GM10266 (cell line): ENCODE measurements around the gene THBS3.
"Not testable (repeated sequence)": the region's sequence is repeated elsewhere in the genome, so short reads cannot be mapped to it uniquely, and the experiment has no call there.

ENCODE experiments used
- DNase-seq: peaks from one replicate; pipeline ENCODE4 v3.0.0; 2012; ENCODE audit errors: extremely low spot score
- TF ChIP-seq, protein P1 (sequence below): IDR thresholded peaks from 2 replicates; pipeline ENCODE4 v1.5.1; 2012; ENCODE audit warnings: mild to moderate bottlenecking, low read depth; ENCODE audit not compliant: control insufficient read depth, insufficient read depth; ENCODE audit errors: missing control alignments

THBS3 gene

GRCh38 chr1:155253208-155253607 lies 45.5 kb upstream of the THBS3 start:
- peak; percentile 12 for DNase-seq
- TF ChIP-seq, protein P1, sequence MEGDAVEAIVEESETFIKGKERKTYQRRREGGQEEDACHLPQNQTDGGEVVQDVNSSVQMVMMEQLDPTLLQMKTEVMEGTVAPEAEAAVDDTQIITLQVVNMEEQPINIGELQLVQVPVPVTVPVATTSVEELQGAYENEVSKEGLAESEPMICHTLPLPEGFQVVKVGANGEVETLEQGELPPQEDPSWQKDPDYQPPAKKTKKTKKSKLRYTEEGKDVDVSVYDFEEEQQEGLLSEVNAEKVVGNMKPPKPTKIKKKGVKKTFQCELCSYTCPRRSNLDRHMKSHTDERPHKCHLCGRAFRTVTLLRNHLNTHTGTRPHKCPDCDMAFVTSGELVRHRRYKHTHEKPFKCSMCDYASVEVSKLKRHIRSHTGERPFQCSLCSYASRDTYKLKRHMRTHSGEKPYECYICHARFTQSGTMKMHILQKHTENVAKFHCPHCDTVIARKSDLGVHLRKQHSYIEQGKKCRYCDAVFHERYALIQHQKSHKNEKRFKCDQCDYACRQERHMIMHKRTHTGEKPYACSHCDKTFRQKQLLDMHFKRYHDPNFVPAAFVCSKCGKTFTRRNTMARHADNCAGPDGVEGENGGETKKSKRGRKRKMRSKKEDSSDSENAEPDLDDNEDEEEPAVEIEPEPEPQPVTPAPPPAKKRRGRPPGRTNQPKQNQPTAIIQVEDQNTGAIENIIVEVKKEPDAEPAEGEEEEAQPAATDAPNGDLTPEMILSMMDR, result no peak

GRCh38 chr1:155251566-155251965 lies 43.9 kb upstream of the THBS3 start:
- TF ChIP-seq, protein P1, result no peak
- peak; percentile 5 for DNase-seq

- TF ChIP-seq, protein P1, result peak; percentile 100
- peak; percentile 97 for DNase-seq
Measured at GRCh38 chr1:155250633-155251449, 43.1 kb upstream of the THBS3 start.

DNA sequence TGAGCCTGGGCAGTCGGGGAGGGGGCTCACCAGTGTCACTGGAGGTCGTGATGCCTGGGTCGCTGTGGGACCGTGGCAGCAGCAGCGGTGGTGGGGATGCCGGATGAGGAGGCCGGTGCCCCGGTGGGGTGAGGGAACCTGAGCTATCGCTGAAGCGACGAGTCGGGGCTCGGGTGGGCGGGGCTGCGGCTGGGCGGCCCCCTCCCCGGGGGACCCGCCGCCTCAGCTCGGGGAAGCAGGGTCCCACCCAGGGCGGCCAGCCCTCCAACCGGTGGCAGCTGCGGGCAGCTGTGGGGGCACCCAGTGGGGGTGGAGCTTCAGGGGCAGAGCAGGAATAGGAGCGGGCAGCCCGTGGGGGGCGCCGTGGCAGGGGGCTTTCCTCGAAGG lies 42.5 kb upstream of the THBS3 start:
- peak; percentile 35 for DNase-seq
- TF ChIP-seq, protein P1, result no peak

DNA sequence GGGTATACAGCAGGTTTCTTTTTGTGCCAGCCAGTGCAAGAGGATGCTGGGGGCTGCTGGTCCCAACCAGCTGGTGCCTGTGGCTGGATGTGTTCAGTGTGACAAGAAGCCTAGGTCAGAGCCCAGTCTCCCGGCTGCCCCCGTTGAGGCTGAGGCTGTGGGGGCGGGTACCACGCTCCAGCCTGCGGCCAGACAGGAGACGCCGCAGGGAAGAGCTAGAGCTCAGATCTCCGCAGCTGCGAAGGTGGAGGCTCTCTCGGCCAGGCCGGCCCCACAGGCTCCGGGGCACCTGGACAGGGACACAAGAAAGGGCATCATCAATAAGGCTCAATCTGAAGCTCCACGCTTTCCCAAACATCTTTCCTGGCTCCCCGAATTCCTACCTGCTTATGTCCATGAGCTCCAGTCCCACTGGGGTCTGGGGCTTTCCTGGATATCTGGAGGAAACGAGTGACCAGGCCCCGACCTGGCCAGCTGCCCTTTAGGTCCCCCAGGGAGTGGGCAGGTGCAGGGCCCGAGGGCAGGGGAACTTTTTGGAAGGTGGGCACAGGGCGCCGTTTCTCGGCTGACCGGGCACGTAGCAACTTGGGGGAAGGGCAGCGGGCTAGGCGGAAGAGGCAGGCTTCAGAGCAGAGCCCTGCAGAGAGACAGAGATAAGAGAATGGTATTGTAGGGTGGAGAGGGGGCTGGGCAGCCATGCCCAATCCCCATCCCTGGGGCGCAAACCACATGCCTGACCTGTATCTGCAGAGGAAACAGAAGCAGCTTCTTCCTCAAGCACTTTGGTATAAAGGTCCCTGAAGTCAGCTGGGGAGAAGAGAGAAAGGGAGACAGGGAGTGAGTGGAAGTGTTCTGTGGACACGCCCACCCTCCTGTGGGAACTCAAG lies 40.2 kb upstream of the THBS3 start:
- DNase-seq, result no peak
- TF ChIP-seq, protein P1, result no peak

DNA sequence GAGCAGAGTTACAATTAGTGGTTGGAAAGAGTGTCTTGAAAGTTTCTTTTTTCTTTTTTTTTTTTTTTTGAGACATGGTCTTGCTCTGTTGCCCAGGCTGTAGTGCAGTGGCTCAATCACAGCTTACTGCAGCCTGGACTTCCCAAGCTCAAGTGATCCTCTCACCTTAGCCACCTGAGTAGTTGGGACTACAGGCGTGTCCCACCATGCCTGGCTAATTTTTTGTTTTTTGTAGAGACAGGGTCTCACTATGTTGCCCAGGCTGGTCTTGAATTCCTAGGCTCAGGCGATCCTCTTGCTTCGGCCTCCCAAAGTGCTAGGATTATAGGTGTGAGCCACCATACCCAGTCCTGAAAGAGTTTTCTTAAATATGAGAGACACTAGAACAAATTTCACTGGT lies 39.1 kb upstream of the THBS3 start:
- DNase-seq, result not testable (repeated sequence)

DNA sequence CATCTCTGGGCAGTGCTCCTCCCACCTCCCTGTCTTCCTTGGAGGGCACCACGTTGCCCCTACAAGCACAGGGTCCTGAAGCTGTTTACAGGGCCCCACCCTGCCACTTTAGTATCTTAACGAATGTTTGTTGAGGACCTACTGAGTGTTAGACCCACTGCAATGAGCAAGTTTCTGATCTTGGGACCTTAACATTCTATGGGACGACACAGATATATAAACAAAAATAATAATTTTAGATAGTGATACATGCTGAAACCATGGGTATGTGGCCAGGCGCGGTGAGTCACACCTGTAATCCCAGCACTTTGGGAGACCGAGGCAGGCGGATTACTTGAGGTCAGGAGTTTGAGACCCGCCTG lies 37.4 kb upstream of the THBS3 start:
- no peak for DNase-seq
- TF ChIP-seq, protein P1, result no peak
